Cerebellar cortex (tissue), 1 donor: Measurements from ENCODE around the gene SMIM21.

Experiments
- DNase-seq: peaks from one replicate; pipeline ENCODE4 v3.0.0-alpha.2; 2015; ENCODE audit warnings: low spot score

Gene SMIM21

GRCh38 chr18:75422341-75422910, 5.1 kb downstream of the SMIM21 start:
- DNase-seq: no peak

- no peak for DNase-seq
Observed at GRCh38 chr18:75421656-75422055, 5.8 kb downstream of the SMIM21 start.

- DNase-seq: no peak
Observed at GRCh38 chr18:75418293-75419005, 9.1 kb downstream of the SMIM21 start.

- DNase-seq: no peak
Observed at GRCh38 chr18:75410611-75411010, 16.9 kb downstream of the SMIM21 start.

GRCh38 chr18:75409806-75410205, 17.7 kb downstream of the SMIM21 start:
- DNase-seq: no peak

- DNase-seq: no peak
Observed at GRCh38 chr18:75408554-75409506, 18.7 kb downstream of the SMIM21 start.

GRCh38 chr18:75407468-75408437, 19.8 kb downstream of the SMIM21 start:
- no peak for DNase-seq

- DNase-seq: no peak
Observed at GRCh38 chr18:75406491-75407445, 20.7 kb downstream of the SMIM21 start.

- DNase-seq: no peak
Observed at GRCh38 chr18:75405351-75405750, 22.2 kb downstream of the SMIM21 start.

GRCh38 chr18:75400366-75400765, 27.1 kb downstream of the SMIM21 start:
- DNase-seq: no peak

- no peak for DNase-seq
Observed at GRCh38 chr18:75395137-75395536, 32.4 kb downstream of the SMIM21 start.

- no peak for DNase-seq
Observed at GRCh38 chr18:75393721-75394120, 33.8 kb downstream of the SMIM21 start.

- DNase-seq: no peak
Observed at GRCh38 chr18:75392226-75392578, 35.3 kb downstream of the SMIM21 start.

- DNase-seq: no peak
Observed at GRCh38 chr18:75391279-75392225, 36.0 kb downstream of the SMIM21 start.

GRCh38 chr18:75390854-75391253, 36.6 kb downstream of the SMIM21 start:
- no peak for DNase-seq

GRCh38 chr18:75384144-75384543, 43.4 kb downstream of the SMIM21 start:
- DNase-seq: no peak

GRCh38 chr18:75378376-75379315, 48.9 kb downstream of the SMIM21 start:
- DNase-seq: no peak

- no peak for DNase-seq
Observed at GRCh38 chr18:75377926-75378325, 49.6 kb downstream of the SMIM21 start.
